WTC11 (cell line): ENCODE results near the gene SCUBE1. TPM values are rescaled to one million over a fixed set of nuclear protein-coding genes. Genes with fewer than 3 reads are reported as not detected.

Experiments
- ATAC-seq: fragments of 200-7000 bp; cut with Tn5 transposase; 2 replicates; pipeline ENCODE4 v1.10.0; 2021; ENCODE audit warnings: mild to moderate bottlenecking, moderate library complexity
- CTCF ChIA-PET: fragments of 300-600 bp; sonication (Branson Sonifier 250); formaldehyde crosslinking; loops from one replicate; lab custom pipeline; 2021; ENCODE audit warnings: antibody characterized with exemption; lab: Charles Lee
- POLR2A ChIA-PET: fragments of 350-600 bp; sonication (Branson Sonifier 250); formaldehyde crosslinking; loops from one replicate; lab custom pipeline; 2021; ENCODE audit warnings: antibody characterized with exemption; lab: Charles Lee
- DNase-seq: peaks from one replicate; pipeline ENCODE4 v3.0.0; 2021; ENCODE audit warnings: low spot score
- H3K27ac Mint-ChIP-seq: 2 replicates; pipeline ENCODE4 v1.8.0; 2021; ENCODE audit warnings: mixed read lengths
- H3K27me3 Mint-ChIP-seq: 2 replicates; pipeline ENCODE4 v1.8.0; 2021; ENCODE audit warnings: low read depth, mild to moderate bottlenecking, moderate library complexity, mixed read lengths
- H3K36me3 Mint-ChIP-seq: 2 replicates; pipeline ENCODE4 v1.8.0; 2021; ENCODE audit warnings: mixed read lengths
- H3K4me1 Mint-ChIP-seq: 2 replicates; pipeline ENCODE4 v1.8.0; 2022; ENCODE audit warnings: mixed read lengths
- H3K4me3 Mint-ChIP-seq: 2 replicates; pipeline ENCODE4 v1.8.0; 2021; ENCODE audit warnings: mild to moderate bottlenecking, moderate library complexity, mixed read lengths
- H3K9me3 Mint-ChIP-seq: 2 replicates; pipeline ENCODE4 v1.8.0; 2021; ENCODE audit warnings: mixed read lengths
- CREB1 ChIP-seq: sonication (generic); formaldehyde crosslinking; IDR thresholded peaks from 2 replicates; pipeline ENCODE4 v1.8.0; 2023; ENCODE audit warnings: mild to moderate bottlenecking, missing genetic modification reagents
- ESRRA ChIP-seq: sonication (generic); formaldehyde crosslinking; IDR thresholded peaks from 2 replicates; pipeline ENCODE4 v1.8.1; 2022; ENCODE audit warnings: mild to moderate bottlenecking, missing genetic modification reagents, borderline replicate concordance
- GABPB1 ChIP-seq: sonication (generic); formaldehyde crosslinking; IDR thresholded peaks from 2 replicates; pipeline ENCODE4 v1.8.1; 2023; ENCODE audit warnings: mild to moderate bottlenecking, missing genetic modification reagents
- HMGA2 ChIP-seq: fragments of 250-450 bp; sonication (Bioruptor Pico); IDR thresholded peaks from 2 replicates; pipeline ENCODE4 v1.4.0; 2021; ENCODE audit warnings: mild to moderate bottlenecking, moderate library complexity
- MYBL2 ChIP-seq: sonication (generic); formaldehyde crosslinking; IDR thresholded peaks from 2 replicates; pipeline ENCODE4 v1.8.1; 2023; ENCODE audit warnings: mild to moderate bottlenecking, moderate library complexity, missing genetic modification reagents
- NFATC4 ChIP-seq: fragments of 250-450 bp; sonication (Bioruptor Pico); IDR thresholded peaks from 2 replicates; pipeline ENCODE4 v1.9.0; 2021; ENCODE audit warnings: mild to moderate bottlenecking
- NFE2L1 ChIP-seq: sonication (generic); formaldehyde crosslinking; IDR thresholded peaks from 2 replicates; pipeline ENCODE4 v1.8.1; 2023; ENCODE audit warnings: missing genetic modification reagents
- OVOL2 ChIP-seq: fragments of 250-450 bp; sonication (Bioruptor Pico); IDR thresholded peaks from 2 replicates; pipeline ENCODE4 v1.9.0; 2021; ENCODE audit warnings: mild to moderate bottlenecking, borderline replicate concordance
- SMAD3 ChIP-seq: sonication (generic); formaldehyde crosslinking; IDR thresholded peaks from 2 replicates; pipeline ENCODE4 v1.8.0; 2022; ENCODE audit warnings: missing genetic modification reagents, mild to moderate bottlenecking, borderline replicate concordance
- TCF7 ChIP-seq: sonication (generic); formaldehyde crosslinking; IDR thresholded peaks from 2 replicates; pipeline ENCODE4 v1.8.0; 2022; ENCODE audit warnings: mild to moderate bottlenecking, low read depth, missing genetic modification reagents, moderate library complexity
- TEAD4 ChIP-seq: sonication (generic); formaldehyde crosslinking; IDR thresholded peaks from 2 replicates; pipeline ENCODE4 v1.8.0; 2022; ENCODE audit warnings: mild to moderate bottlenecking, missing genetic modification reagents
- ZBTB21 ChIP-seq: sonication (generic); formaldehyde crosslinking; IDR thresholded peaks from 2 replicates; pipeline ENCODE4 v1.8.1; 2023; ENCODE audit warnings: mild to moderate bottlenecking, missing genetic modification reagents, borderline replicate concordance
- ZNF317 ChIP-seq: sonication (generic); formaldehyde crosslinking; IDR thresholded peaks from 2 replicates; pipeline ENCODE4 v1.8.1; 2023; ENCODE audit warnings: low read depth, mild to moderate bottlenecking, moderate library complexity, missing genetic modification reagents, borderline replicate concordance
- ZNF396 ChIP-seq: fragments of 250-450 bp; sonication (Bioruptor Pico); IDR thresholded peaks from 2 replicates; pipeline ENCODE4 v1.8.0; 2021; ENCODE audit warnings: mild to moderate bottlenecking, moderate library complexity, borderline replicate concordance
- total RNA-seq: library from RNA; stranded (reverse); gene quantifications from 3 replicates; pipeline ENCODE4 v1.2.3, GENCODE V29; 2021
- TF ChIP-seq, protein P1 (sequence below): sonication (generic); formaldehyde crosslinking; IDR thresholded peaks from 2 replicates; pipeline ENCODE4 v1.8.1; 2023; ENCODE audit warnings: mild to moderate bottlenecking, missing genetic modification reagents, borderline replicate concordance
- TF ChIP-seq, protein P2 (sequence below): sonication (generic); formaldehyde crosslinking; IDR thresholded peaks from 2 replicates; pipeline ENCODE4 v1.8.1; 2023; ENCODE audit warnings: mild to moderate bottlenecking, moderate library complexity, missing genetic modification reagents
- TF ChIP-seq, protein P3 (sequence below): sonication (generic); formaldehyde crosslinking; IDR thresholded peaks from 2 replicates; pipeline ENCODE4 v1.8.0; 2023; ENCODE audit warnings: missing genetic modification reagents
- TF ChIP-seq, protein P4 (sequence below): sonication (generic); formaldehyde crosslinking; IDR thresholded peaks from 2 replicates; pipeline ENCODE4 v1.8.1; 2023; ENCODE audit warnings: mild to moderate bottlenecking, missing genetic modification reagents
- TF ChIP-seq, protein P5 (sequence below): fragments of 250-450 bp; sonication (Bioruptor Pico); conservative IDR thresholded peaks from 2 replicates; pipeline ENCODE4 v1.9.0; 2021; ENCODE audit warnings: mild to moderate bottlenecking

SCUBE1 gene
- total RNA-seq, 1 experiment from 2014 or later: 6.9 TPM

DNA sequence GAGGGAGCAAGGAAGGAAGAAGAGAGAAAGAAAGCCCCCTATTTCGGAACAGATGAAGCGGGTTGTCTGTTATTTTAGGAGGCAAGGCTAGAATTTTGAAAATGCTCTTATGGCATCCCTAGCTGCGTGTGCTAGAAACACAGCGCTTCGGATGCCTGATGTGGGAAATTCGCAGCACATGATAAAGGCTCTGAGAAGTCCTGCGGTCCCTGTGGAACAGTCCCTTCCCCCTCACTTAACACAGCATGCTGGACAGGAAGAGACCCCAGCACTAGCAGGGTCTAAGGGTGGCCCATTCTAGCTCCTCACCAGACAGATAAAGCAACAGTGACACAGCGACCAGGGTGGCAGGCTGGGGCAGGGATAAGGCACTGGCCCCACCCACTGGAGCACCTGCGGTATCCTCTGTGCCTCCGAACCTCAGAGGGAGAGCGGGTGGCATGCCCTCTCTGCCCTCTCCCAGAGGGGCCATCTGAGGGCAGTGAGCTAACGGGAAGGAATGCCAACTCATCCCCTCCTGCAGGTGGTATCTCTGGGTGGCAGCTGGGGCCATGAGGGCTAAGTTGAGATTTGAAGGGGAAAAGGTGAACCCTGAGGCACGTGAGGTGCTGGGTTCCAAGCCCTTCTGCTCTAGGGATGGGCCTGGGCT, 75.7 kb downstream of the SCUBE1 start (continued):
- TF ChIP-seq, protein P1, sequence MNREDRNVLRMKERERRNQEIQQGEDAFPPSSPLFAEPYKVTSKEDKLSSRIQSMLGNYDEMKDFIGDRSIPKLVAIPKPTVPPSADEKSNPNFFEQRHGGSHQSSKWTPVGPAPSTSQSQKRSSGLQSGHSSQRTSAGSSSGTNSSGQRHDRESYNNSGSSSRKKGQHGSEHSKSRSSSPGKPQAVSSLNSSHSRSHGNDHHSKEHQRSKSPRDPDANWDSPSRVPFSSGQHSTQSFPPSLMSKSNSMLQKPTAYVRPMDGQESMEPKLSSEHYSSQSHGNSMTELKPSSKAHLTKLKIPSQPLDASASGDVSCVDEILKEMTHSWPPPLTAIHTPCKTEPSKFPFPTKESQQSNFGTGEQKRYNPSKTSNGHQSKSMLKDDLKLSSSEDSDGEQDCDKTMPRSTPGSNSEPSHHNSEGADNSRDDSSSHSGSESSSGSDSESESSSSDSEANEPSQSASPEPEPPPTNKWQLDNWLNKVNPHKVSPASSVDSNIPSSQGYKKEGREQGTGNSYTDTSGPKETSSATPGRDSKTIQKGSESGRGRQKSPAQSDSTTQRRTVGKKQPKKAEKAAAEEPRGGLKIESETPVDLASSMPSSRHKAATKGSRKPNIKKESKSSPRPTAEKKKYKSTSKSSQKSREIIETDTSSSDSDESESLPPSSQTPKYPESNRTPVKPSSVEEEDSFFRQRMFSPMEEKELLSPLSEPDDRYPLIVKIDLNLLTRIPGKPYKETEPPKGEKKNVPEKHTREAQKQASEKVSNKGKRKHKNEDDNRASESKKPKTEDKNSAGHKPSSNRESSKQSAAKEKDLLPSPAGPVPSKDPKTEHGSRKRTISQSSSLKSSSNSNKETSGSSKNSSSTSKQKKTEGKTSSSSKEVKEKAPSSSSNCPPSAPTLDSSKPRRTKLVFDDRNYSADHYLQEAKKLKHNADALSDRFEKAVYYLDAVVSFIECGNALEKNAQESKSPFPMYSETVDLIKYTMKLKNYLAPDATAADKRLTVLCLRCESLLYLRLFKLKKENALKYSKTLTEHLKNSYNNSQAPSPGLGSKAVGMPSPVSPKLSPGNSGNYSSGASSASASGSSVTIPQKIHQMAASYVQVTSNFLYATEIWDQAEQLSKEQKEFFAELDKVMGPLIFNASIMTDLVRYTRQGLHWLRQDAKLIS (CRISPR knock-in tag): no peak
- TF ChIP-seq NFE2L1 (CRISPR knock-in tag): no peak
- no peak for TF ChIP-seq CREB1

DNA sequence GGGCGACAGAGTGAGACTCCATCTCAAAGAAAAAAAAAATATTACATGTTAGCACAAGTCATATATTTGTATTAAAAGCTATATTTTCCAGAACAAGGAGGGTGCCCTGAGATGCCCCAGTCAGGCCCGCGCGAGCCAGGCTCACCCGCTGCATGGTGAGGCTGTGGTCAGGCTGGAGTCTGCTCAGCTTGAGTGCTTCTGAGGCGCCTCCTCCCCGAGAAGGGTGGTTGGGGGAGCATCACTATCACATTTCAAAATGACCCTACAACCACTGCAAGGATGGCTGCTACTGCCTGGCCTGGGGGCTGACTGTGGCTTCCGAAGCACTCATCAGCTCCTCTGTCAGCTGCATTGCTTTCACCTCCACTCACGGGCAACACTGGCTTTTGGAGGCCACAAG, 77.1 kb downstream of the SCUBE1 start:
- Mint-ChIP-seq H3K36me3 (no peaks in the 10 kb centered on the region), H3K27me3 (no peaks in the 10 kb centered on the region), H3K4me3 (no peak overlapping the region), H3K27ac (no peak overlapping the region), H3K9me3 (no peaks in the 10 kb centered on the region), H3K4me1 (peaks cover 7% of the 10 kb centered on the region)
- TF ChIP-seq HMGA2 (no peak), MYBL2 (no peak), ZNF317 (CRISPR knock-in tag) (no peak), ZNF396 (no peak), GABPB1 (CRISPR knock-in tag) (no peak)
- TF ChIP-seq, protein P2, sequence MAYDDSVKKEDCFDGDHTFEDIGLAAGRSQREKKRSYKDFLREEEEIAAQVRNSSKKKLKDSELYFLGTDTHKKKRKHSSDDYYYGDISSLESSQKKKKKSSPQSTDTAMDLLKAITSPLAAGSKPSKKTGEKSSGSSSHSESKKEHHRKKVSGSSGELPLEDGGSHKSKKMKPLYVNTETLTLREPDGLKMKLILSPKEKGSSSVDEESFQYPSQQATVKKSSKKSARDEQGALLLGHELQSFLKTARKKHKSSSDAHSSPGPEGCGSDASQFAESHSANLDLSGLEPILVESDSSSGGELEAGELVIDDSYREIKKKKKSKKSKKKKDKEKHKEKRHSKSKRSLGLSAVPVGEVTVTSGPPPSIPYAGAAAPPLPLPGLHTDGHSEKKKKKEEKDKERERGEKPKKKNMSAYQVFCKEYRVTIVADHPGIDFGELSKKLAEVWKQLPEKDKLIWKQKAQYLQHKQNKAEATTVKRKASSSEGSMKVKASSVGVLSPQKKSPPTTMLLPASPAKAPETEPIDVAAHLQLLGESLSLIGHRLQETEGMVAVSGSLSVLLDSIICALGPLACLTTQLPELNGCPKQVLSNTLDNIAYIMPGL (CRISPR knock-in tag): no peak
- POLR2A ChIA-PET: no interaction called here
- CTCF ChIA-PET: interaction anchor here (2.6 to 15.6 kb wide), 2 partner anchors 35 to 79 kb away, joined by 13 to 486 read pairs; partner anchors contain the start of gene SCUBE1
- no peak for DNase-seq
- ATAC-seq: no peak

DNA sequence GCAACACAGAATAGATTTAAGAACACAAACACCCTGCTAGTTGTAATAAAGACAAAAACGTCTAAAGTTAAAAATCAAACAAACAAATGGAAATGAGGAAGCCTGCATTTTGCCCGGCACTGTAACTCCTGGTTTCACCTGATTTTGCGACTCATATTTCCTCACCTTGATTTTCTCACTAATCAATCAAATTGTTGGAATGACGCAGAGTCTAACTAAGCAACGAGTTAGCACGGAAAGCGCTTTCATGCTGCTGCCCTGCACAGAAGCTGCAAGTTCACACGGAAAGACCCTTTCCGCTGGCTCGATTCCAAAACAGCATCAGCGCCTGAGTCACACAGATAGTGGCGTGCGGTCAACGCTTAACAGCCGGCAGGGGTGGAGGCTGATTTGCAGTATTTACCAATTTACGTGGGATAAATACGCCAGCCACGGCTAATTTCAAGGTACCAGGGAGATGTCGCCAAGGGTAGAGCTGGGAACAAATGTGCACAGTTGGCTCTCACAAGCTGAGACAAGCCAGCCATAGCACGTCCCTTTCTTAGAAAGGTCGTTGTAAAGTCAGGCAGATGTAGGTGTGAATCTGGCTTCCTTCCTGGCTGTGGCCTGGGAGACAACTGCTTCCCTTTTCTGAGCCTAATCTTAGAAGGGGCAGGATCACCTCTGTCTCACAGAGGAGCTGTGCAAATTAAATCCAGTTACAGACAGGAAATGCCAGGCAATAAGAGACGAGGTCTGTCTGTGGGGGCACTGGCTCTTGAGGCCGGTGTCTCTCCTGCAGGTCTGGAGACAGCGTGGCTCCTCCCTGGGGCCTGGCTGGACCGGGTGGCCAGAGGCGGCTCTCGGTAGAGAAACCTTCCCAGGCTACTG, 79.3 kb downstream of the SCUBE1 start:
- no peak for DNase-seq
- TF ChIP-seq HMGA2: no peak
- no peak for TF ChIP-seq TEAD4 (CRISPR knock-in tag)
- TF ChIP-seq SMAD3: no peak
- no peak for TF ChIP-seq OVOL2 (CRISPR knock-in tag)
- TF ChIP-seq, protein P3, sequence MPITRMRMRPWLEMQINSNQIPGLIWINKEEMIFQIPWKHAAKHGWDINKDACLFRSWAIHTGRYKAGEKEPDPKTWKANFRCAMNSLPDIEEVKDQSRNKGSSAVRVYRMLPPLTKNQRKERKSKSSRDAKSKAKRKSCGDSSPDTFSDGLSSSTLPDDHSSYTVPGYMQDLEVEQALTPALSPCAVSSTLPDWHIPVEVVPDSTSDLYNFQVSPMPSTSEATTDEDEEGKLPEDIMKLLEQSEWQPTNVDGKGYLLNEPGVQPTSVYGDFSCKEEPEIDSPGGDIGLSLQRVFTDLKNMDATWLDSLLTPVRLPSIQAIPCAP (CRISPR knock-in tag): no peak
- TF ChIP-seq, protein P4, sequence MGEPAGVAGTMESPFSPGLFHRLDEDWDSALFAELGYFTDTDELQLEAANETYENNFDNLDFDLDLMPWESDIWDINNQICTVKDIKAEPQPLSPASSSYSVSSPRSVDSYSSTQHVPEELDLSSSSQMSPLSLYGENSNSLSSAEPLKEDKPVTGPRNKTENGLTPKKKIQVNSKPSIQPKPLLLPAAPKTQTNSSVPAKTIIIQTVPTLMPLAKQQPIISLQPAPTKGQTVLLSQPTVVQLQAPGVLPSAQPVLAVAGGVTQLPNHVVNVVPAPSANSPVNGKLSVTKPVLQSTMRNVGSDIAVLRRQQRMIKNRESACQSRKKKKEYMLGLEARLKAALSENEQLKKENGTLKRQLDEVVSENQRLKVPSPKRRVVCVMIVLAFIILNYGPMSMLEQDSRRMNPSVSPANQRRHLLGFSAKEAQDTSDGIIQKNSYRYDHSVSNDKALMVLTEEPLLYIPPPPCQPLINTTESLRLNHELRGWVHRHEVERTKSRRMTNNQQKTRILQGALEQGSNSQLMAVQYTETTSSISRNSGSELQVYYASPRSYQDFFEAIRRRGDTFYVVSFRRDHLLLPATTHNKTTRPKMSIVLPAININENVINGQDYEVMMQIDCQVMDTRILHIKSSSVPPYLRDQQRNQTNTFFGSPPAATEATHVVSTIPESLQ (CRISPR knock-in tag): no peak
- no peak for TF ChIP-seq ESRRA (CRISPR knock-in tag)
- no peak for TF ChIP-seq NFATC4
- no peak for TF ChIP-seq MYBL2
- TF ChIP-seq ZBTB21: no peak
- TF ChIP-seq, protein P5, sequence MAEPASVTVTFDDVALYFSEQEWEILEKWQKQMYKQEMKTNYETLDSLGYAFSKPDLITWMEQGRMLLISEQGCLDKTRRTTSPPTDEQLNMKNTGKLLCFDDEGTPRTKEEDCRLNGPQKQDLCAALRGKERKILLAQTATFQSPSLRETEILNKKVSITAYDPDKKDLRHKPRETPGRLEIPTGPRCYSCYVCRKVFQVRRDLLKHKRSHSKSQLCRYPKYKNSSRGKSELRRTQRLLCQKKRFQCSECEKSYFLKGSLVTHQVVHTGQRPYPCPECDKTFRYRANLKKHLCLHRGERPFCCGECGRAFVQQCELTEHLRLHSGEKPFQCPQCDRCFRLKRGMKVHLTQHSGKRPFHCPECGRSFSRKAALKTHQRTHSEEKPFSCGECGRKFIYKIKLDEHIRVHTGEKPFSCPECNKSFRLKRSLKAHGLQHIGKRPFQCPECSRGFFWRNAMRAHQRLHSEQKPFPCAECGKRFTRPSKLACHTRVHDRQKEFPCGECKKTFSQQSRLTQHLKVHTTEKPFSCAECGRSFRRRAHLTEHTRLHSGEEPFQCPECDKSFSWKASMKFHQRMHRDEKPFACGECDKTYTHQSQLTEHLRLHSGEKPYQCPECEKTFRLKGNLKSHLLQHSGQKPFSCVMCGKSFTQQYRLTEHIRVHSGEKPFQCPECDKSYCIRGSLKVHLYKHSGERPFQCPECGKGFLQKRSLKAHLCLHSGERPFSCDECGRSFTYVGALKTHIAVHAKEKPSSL: no peak
- TF ChIP-seq TCF7 (CRISPR knock-in tag): no peak

More for the DNA sequence above, 79.3 kb downstream of the SCUBE1 start:
- POLR2A ChIA-PET: interaction anchor here (0.6 kb wide), 1 partner anchor 87 kb away, joined by 4 read pairs; no protein-coding TSS in a partner anchor
- Mint-ChIP-seq H3K27ac (peak overlapping the region; percentile 5; the same call in 1 of the 2 replicates), H3K4me3 (no peak overlapping the region), H3K36me3 (no peaks in the 10 kb centered on the region), H3K4me1 (peaks cover 7% of the 10 kb centered on the region; the same call in 1 of the 2 replicates), H3K9me3 (no peaks in the 10 kb centered on the region), H3K27me3 (no peaks in the 10 kb centered on the region)
- CTCF ChIA-PET: interaction anchor here (1.0 to 2.7 kb wide), 4 partner anchors 9 to 83 kb away, joined by 3 to 18 read pairs (median 8); no protein-coding TSS in a partner anchor
- ATAC-seq: no peak
